OCI-LY7 (cell line): ENCODE data around the gene LRCH3. TPM values are rescaled to one million over a fixed set of nuclear protein-coding genes. Genes with fewer than 3 reads are reported as not detected.

Source experiments
- BruUV-seq: library from RNA; stranded (reverse); fragments of 400-500 nt; replicated peaks from 2 replicates; lab custom pipeline; 2021; lab: Mats Ljungman, UMichigan
- CTCF ChIA-PET: fragments of 300-600 bp; sonication (Branson Sonifier 250); formaldehyde crosslinking; loops from one replicate; lab custom pipeline; 2022; ENCODE audit warnings: antibody characterized with exemption; ENCODE audit not compliant: unreplicated experiment; lab: Charles Lee
- POLR2A ChIA-PET: fragments of 300-600 bp; sonication (Branson Sonifier 250); formaldehyde crosslinking; loops from one replicate; lab custom pipeline; 2022; ENCODE audit warnings: antibody characterized with exemption; lab: Charles Lee
- DNase-seq: peaks from one replicate; pipeline ENCODE4 v3.0.0-alpha.2; 2015; ENCODE audit warnings: low spot score
- H2AFZ ChIP-seq: fragments of 200-600 bp; sonication (generic), shearing (Covaris generic); 2 replicates; pipeline ENCODE4 v1.6.1; 2014; ENCODE audit warnings: mild to moderate bottlenecking, antibody characterized with exemption, low read length, moderate library complexity
- H3K27ac ChIP-seq: fragments of 200-600 bp; sonication (generic); 2 replicates; pipeline ENCODE4 v1.5.1; 2014; ENCODE audit warnings: mixed run types, low read depth, mild to moderate bottlenecking, moderate library complexity, low read length, inconsistent platforms; ENCODE audit not compliant: poor library complexity, severe bottlenecking
- H3K36me3 ChIP-seq: fragments of 200-600 bp; sonication (generic); 2 replicates; pipeline ENCODE4 v1.6.1; 2014; ENCODE audit warnings: mild to moderate bottlenecking, antibody characterized with exemption, low read length, moderate library complexity, mixed read lengths; ENCODE audit not compliant: insufficient read depth
- H3K4me1 ChIP-seq: fragments of 200-600 bp; sonication (generic); 2 replicates; pipeline ENCODE4 v1.5.1; 2014; ENCODE audit warnings: mild to moderate bottlenecking, low read length; ENCODE audit not compliant: insufficient read depth, poor library complexity, severe bottlenecking
- H3K4me2 ChIP-seq: fragments of 200-600 bp; sonication (generic); 2 replicates; pipeline ENCODE4 v1.6.1; 2014; ENCODE audit warnings: mild to moderate bottlenecking, low read length
- H3K4me3 ChIP-seq: fragments of 200-600 bp; sonication (generic); 2 replicates; pipeline ENCODE4 v1.5.1; 2014; ENCODE audit warnings: mild to moderate bottlenecking, low read depth, low read length; ENCODE audit not compliant: poor library complexity, severe bottlenecking
- H3K79me2 ChIP-seq: fragments of 200-600 bp; sonication (generic); 2 replicates; pipeline ENCODE4 v1.6.1; 2016; ENCODE audit warnings: low read depth, mild to moderate bottlenecking, low read length, moderate library complexity, mixed read lengths; ENCODE audit not compliant: insufficient read depth
- H3K9me2 ChIP-seq: fragments of 200-600 bp; sonication (generic); 2 replicates; pipeline ENCODE4 v1.6.1; 2016; ENCODE audit warnings: mild to moderate bottlenecking, low read length, mixed read lengths; ENCODE audit not compliant: insufficient read depth
- H3K9me3 ChIP-seq: fragments of 200-600 bp; sonication (generic); 2 replicates; pipeline ENCODE4 v1.6.1; 2014; ENCODE audit warnings: mild to moderate bottlenecking, mixed run types, low read length, mixed read lengths
- H4K20me1 ChIP-seq: fragments of 200-600 bp; sonication (generic); 2 replicates; pipeline ENCODE4 v1.6.1; 2014; ENCODE audit warnings: mild to moderate bottlenecking, antibody characterized with exemption, low read length, moderate library complexity, mixed read lengths; ENCODE audit not compliant: insufficient read depth
- CTCF ChIP-seq: fragments of 200-600 bp; sonication (generic); conservative IDR thresholded peaks from 2 replicates; pipeline ENCODE4 v1.5.1; 2014; ENCODE audit warnings: mild to moderate bottlenecking, antibody characterized with exemption, low read length, moderate library complexity, mixed read lengths
- EZH2phosphoT487 ChIP-seq: fragments of 200-600 bp; sonication (generic); IDR thresholded peaks from 2 replicates; pipeline ENCODE4 v1.6.1; 2018; ENCODE audit warnings: low read depth, borderline replicate concordance, mild to moderate bottlenecking, mixed run types, antibody characterized with exemption, low read length, moderate library complexity, mixed read lengths
- intact Hi-C: fragments of 100-400 bp; cut with micrococcal nuclease; formaldehyde crosslinking; loops from one replicate; pipeline ENCODE4 v1.10.0; 2022; ENCODE audit not compliant: unreplicated experiment
- total RNA-seq, 2 experiments: library from RNA; depleted of rRNA in 1 of 2; stranded (reverse); fragments of >200 nt in 1 of 2; shearing (Covaris generic) in 1 of 2; gene quantifications; 2 replicates each; pipeline ENCODE4 v1.2.3, GENCODE V29; 2014 to 2022

The LRCH3 gene
- total RNA-seq, 2 experiments from 2014 or later: 39.0 to 52.6 TPM

- no peak for TF ChIP-seq CTCF
- no peaks in the 10 kb centered on the region for H3K4me1 ChIP-seq
- no peaks in the 10 kb centered on the region for H4K20me1 ChIP-seq
- H3K9me2 ChIP-seq: no peaks in the 10 kb centered on the region
- no peaks in the 10 kb centered on the region for H3K79me2 ChIP-seq
- BruUV-seq: no TSS peak
- no peak overlapping the region for H3K4me3 ChIP-seq
- intact Hi-C loops: no loop called here
- no peaks in the 10 kb centered on the region for H3K9me3 ChIP-seq
- no peak overlapping the region for H3K27ac ChIP-seq
- no peak overlapping the region for H2AFZ ChIP-seq
- ChIA-PET POLR2A (interaction anchor here (0.7 to 1.0 kb wide), 2 partner anchors 90 to 330 kb away, joined by 3 to 5 read pairs; no protein-coding TSS in a partner anchor), CTCF (no interaction called here)
- H3K4me2 ChIP-seq: no peak overlapping the region
- peaks cover 68% of the 10 kb centered on the region for H3K36me3 ChIP-seq
- no peak for DNase-seq
Measured at GRCh38 chr3:197830308-197830966, 39.4 kb downstream of the LRCH3 start.

- H3K4me3 ChIP-seq: no peak overlapping the region
- CTCF ChIA-PET: no interaction called here
- TF ChIP-seq CTCF: no peak
- no peak for TF ChIP-seq EZH2phosphoT487
- H3K79me2 ChIP-seq: no peaks in the 10 kb centered on the region
- POLR2A ChIA-PET: interaction anchor here (0.8 to 1.0 kb wide), 2 partner anchors 11 to 89 kb away, joined by 5 to 6 read pairs; no protein-coding TSS in a partner anchor
- H2AFZ ChIP-seq: no peak overlapping the region
- no peak overlapping the region for H3K4me2 ChIP-seq
- no peak overlapping the region for H3K27ac ChIP-seq
- no peaks in the 10 kb centered on the region for H4K20me1 ChIP-seq
- H3K4me1 ChIP-seq: no peaks in the 10 kb centered on the region
- no peaks in the 10 kb centered on the region for H3K9me3 ChIP-seq
- no peaks in the 10 kb centered on the region for H3K9me2 ChIP-seq
- H3K36me3 ChIP-seq: peaks cover 72% of the 10 kb centered on the region
- no peak for DNase-seq
- BruUV-seq: no TSS peak
- intact Hi-C loops: no loop called here
Measured at GRCh38 chr3:197830967-197831313, 39.9 kb downstream of the LRCH3 start.

GRCh38 chr3:197833930-197834715 is 43.1 kb downstream of the LRCH3 start:
- ChIA-PET CTCF (no interaction called here), POLR2A (no interaction called here)
- no peaks in the 10 kb centered on the region for H3K79me2 ChIP-seq
- intact Hi-C loops: no loop called here
- H3K36me3 ChIP-seq: peaks cover 69% of the 10 kb centered on the region
- H2AFZ ChIP-seq: no peak overlapping the region
- no peak for DNase-seq
- no peak overlapping the region for H3K27ac ChIP-seq
- no peaks in the 10 kb centered on the region for H3K9me2 ChIP-seq
- H3K4me3 ChIP-seq: no peak overlapping the region
- H4K20me1 ChIP-seq: no peaks in the 10 kb centered on the region
- H3K9me3 ChIP-seq: no peaks in the 10 kb centered on the region
- H3K4me1 ChIP-seq: no peaks in the 10 kb centered on the region
- no TSS peak for BruUV-seq
- no peak overlapping the region for H3K4me2 ChIP-seq
- no peak for TF ChIP-seq CTCF
- TF ChIP-seq EZH2phosphoT487: no peak
